ENCODE results near the gene ATP8B4. TPM values are rescaled to one million over a fixed set of nuclear protein-coding genes. Genes with fewer than 3 reads are reported as not detected.

The ATP8B4 gene
- total RNA-seq, 5 donors from 2014 or later (not counting 1 experiment from before 2014, with no cell fraction given), result 0.72 to 2.4 (median 1.3) TPM

DNA sequence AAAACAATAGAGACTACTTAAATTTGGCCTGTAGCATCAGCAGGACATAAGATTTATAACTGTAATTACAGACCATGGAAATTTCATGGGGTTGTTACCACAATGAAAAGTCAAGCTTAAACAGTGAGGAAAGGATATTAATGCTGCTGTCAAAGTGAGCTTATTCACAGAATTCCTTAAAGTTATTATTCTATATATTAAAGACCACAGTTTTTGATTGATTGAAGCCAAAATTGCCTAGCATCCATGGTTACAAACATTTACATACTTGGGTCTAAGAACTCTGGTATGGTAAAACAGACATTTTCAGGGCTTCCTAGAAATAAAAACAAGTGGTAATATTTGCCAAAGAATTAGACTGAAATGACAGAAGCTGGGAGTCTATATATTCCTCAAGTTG lies 248.6 kb downstream of the ATP8B4 start:
- no peak for ATAC-seq (replicated peaks in 1 of 4)
- Mint-ChIP-seq H3K4me3 (no peak overlapping the region), H3K4me1 (no peaks in the 10 kb centered on the region), H3K27me3 (peaks cover 3 to 6% of the 10 kb centered on the region in 2 donors), H3K27ac (no peak overlapping the region), H3K36me3 (no peaks in the 10 kb centered on the region), H3K9me3 (no peaks in the 10 kb centered on the region)
- H3K36me3 ChIP-seq (ENCODE audit: control insufficient read depth in 2 of 2, extremely low read depth in 1 of 2, insufficient read depth in 1 of 2, low read length in 1 of 2), result no peaks in the 10 kb centered on the region
- H3K27me3 ChIP-seq (replicated peaks in 1 of 2; ENCODE audit: control insufficient read depth in 2 of 2, extremely low read depth in 1 of 2, insufficient read depth in 2 of 2, low read length in 1 of 2), result no peaks in the 10 kb centered on the region
- DNase-seq, result no peak
- no peak overlapping the region for H3K4me3 ChIP-seq (ENCODE audit: control insufficient read depth in 1 of 2, extremely low read depth in 1 of 2, low read length in 1 of 2)
- POLR2A ChIA-PET, result interaction anchor here in 1 of 2 donors (0.6 kb wide), 1 partner anchor 426 kb away, joined by 6 read pairs; no protein-coding TSS in a partner anchor
- H3K4me1 ChIP-seq (ENCODE audit: control insufficient read depth in 1 of 2, extremely low read depth in 1 of 2, insufficient read depth in 2 of 2, low read length in 2 of 2), result no peaks in the 10 kb centered on the region
- no peaks in the 10 kb centered on the region for H3K9me3 ChIP-seq
- CTCF ChIA-PET, result no interaction called here
- H3K27ac ChIP-seq (ENCODE audit: low read length), result no peak overlapping the region

DNA sequence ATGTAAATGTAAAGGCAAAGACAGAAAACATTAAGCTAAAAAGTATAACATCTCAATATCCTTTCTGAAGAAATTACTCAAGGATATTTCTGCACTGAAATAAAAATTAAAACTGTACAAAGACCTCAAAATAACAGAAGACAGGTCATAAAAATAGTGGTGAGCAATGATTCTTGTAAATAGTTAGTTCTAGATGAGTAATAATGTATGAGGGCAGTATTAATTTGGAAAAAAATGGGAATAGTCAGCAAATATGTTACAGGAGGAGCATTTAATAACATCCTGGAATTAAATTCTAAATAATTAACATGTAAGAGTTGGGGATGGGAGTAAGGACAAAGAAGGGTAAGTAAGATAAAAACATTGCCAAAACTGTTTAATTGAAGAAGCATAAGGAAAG lies 250.7 kb downstream of the ATP8B4 start:
- ChIA-PET POLR2A (no interaction called here), CTCF (no interaction called here)
- Mint-ChIP-seq H3K27ac (no peak overlapping the region), H3K4me1 (no peaks in the 10 kb centered on the region), H3K4me3 (no peak overlapping the region), H3K27me3 (peaks cover 3 to 6% of the 10 kb centered on the region in 2 donors), H3K9me3 (no peaks in the 10 kb centered on the region), H3K36me3 (no peaks in the 10 kb centered on the region)
- no peaks in the 10 kb centered on the region for H3K9me3 ChIP-seq
- H3K27me3 ChIP-seq (replicated peaks in 1 of 2; ENCODE audit: control insufficient read depth in 2 of 2, extremely low read depth in 1 of 2, insufficient read depth in 2 of 2, low read length in 1 of 2), result no peaks in the 10 kb centered on the region
- H3K36me3 ChIP-seq (ENCODE audit: control insufficient read depth in 2 of 2, extremely low read depth in 1 of 2, insufficient read depth in 1 of 2, low read length in 1 of 2), result no peaks in the 10 kb centered on the region
- H3K4me1 ChIP-seq (ENCODE audit: control insufficient read depth in 1 of 2, extremely low read depth in 1 of 2, insufficient read depth in 2 of 2, low read length in 2 of 2), result no peaks in the 10 kb centered on the region
- DNase-seq, result no peak
- H3K4me3 ChIP-seq (ENCODE audit: control insufficient read depth in 1 of 2, extremely low read depth in 1 of 2, low read length in 1 of 2), result no peak overlapping the region
- no peak for ATAC-seq (replicated peaks in 1 of 4)
- H3K27ac ChIP-seq (ENCODE audit: low read length), result no peak overlapping the region

DNA sequence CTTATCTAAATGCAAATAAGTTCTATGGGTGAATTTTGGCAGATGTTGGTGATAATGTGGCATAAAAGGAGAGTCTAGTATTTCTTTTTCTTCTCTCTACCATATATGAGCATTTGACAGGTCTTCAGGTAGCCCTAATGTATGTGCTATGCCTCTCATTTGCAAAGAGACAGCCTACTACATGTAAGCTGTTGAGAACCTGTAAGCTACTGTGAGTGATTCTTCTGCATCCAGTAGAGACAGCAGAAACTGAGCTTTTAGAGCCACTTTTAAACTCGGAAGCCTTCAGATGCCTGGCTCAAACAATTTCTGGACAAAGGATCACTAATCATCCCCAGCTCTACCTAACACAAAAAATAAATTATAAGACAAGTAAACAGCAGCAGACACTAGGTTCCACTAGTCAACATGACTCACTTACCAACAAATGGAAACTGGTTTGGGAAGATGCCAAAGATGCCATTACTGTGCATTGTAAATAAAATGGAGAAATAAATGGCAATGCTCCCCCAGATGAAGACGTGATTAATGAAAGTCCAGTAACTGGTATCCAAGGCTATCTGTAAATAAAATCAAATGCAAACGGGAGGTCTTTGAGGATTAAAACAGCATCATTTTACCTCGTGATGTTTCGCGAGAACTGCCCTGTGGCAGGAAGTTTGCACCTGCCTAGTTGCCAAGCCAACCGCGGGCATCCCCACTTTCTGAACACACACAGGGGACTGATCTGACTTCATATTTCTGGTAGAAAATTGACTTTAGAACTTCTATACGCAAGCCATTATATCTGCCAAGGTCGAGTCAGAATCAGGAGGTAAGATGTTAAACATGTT lies 252.9 kb downstream of the ATP8B4 start:
- CTCF ChIA-PET, result no interaction called here
- Mint-ChIP-seq H3K9me3 (no peaks in the 10 kb centered on the region), H3K27ac (no peak overlapping the region), H3K36me3 (no peaks in the 10 kb centered on the region), H3K27me3 (peaks cover 3 to 6% of the 10 kb centered on the region in 2 donors), H3K4me1 (no peaks in the 10 kb centered on the region), H3K4me3 (no peak overlapping the region)
- WGBS (ENCODE audit: insufficient coverage), result 91% methylated on average over 3 of the region's 10 CpGs
- Histone ChIP-seq H3K27ac (ENCODE audit: low read length) (no peak overlapping the region), H3K27me3 (replicated peaks in 1 of 2; ENCODE audit: control insufficient read depth in 2 of 2, extremely low read depth in 1 of 2, insufficient read depth in 2 of 2, low read length in 1 of 2) (no peaks in the 10 kb centered on the region), H3K36me3 (ENCODE audit: control insufficient read depth in 2 of 2, extremely low read depth in 1 of 2, insufficient read depth in 1 of 2, low read length in 1 of 2) (no peaks in the 10 kb centered on the region), H3K4me1 (ENCODE audit: control insufficient read depth in 1 of 2, extremely low read depth in 1 of 2, insufficient read depth in 2 of 2, low read length in 2 of 2) (no peaks in the 10 kb centered on the region), H3K4me3 (ENCODE audit: control insufficient read depth in 1 of 2, extremely low read depth in 1 of 2, low read length in 1 of 2) (no peak overlapping the region), H3K9me3 (no peaks in the 10 kb centered on the region)
- ATAC-seq (replicated peaks in 1 of 4), result no peak
- POLR2A ChIA-PET, result no interaction called here
- no peak for DNase-seq

DNA sequence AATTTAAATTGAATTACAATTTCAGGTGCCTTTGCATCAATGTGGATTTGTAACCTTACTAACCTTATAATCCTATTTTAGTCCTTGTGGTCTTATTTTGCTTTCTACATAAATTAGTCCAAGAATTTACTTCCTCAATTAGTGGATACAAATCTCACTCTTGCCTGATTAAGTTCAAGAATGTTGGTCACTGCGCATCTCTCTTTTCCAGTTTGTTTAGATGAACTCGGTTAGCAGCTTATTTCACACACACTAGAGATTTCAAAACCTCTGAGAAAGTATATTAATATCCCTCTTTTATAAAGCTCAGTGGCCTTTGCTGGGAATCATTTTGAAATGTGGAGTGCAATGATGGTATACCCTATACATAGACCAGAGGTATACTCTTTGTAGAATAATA lies 254.8 kb downstream of the ATP8B4 start:
- no peak overlapping the region for H3K27ac Mint-ChIP-seq
- peaks cover 3 to 6% of the 10 kb centered on the region in 2 donors for H3K27me3 Mint-ChIP-seq
- H3K4me1 Mint-ChIP-seq, result no peaks in the 10 kb centered on the region
- H3K9me3 ChIP-seq, result no peaks in the 10 kb centered on the region
- ChIA-PET CTCF (no interaction called here), POLR2A (no interaction called here)
- WGBS (ENCODE audit: insufficient coverage), result no CpG with 5 or more reads among the region's 2 CpGs
- no peaks in the 10 kb centered on the region for H3K36me3 Mint-ChIP-seq
- H3K4me1 ChIP-seq (ENCODE audit: control insufficient read depth in 1 of 2, extremely low read depth in 1 of 2, insufficient read depth in 2 of 2, low read length in 2 of 2), result no peaks in the 10 kb centered on the region
- H3K4me3 ChIP-seq (ENCODE audit: control insufficient read depth in 1 of 2, extremely low read depth in 1 of 2, low read length in 1 of 2), result no peak overlapping the region
- H3K27ac ChIP-seq (ENCODE audit: low read length), result no peak overlapping the region
- DNase-seq (no peak), ATAC-seq (replicated peaks in 1 of 4) (no peak)
- no peaks in the 10 kb centered on the region for H3K36me3 ChIP-seq (ENCODE audit: control insufficient read depth in 2 of 2, extremely low read depth in 1 of 2, insufficient read depth in 1 of 2, low read length in 1 of 2)
- no peaks in the 10 kb centered on the region for H3K27me3 ChIP-seq (replicated peaks in 1 of 2; ENCODE audit: control insufficient read depth in 2 of 2, extremely low read depth in 1 of 2, insufficient read depth in 2 of 2, low read length in 1 of 2)
- no peak overlapping the region for H3K4me3 Mint-ChIP-seq
- no peaks in the 10 kb centered on the region for H3K9me3 Mint-ChIP-seq

DNA sequence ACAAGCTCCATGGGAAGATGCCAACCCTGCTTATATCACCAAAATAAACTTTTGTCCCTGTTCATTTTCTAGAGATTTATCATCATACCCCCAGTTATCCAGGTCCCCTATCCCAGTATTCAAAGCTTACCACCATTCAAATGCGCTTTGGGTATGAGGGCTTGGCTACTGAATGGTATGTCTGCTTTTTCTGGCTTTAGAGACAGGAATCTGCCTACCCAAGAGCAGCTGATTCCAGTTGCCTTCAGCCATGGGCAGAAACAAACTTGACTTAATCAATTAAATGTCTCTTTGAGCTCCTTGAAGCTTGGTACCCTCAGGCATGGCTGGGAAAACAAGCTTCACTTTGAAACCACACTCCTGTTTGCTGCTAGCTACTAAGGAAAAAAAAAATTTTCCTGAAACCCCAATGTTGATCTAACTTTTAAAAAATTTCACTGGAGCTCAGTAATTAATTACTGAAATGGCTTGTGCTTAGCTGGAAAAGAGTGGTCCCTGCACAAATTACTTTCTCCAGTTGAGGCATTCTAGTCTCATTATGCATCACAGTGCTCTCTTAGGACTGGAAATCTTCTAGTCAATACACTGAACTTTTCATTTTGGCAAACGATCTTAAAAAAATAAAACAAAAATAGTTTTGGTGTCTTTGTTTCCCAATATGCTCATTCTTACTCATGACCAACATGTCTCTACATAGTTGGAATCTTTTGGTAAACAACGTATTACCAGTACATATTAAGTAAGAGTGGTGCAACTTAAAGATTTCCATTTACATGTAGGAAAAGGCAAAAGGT lies 255.4 kb downstream of the ATP8B4 start:
- Mint-ChIP-seq H3K27me3 (peaks cover 3 to 6% of the 10 kb centered on the region in 2 donors), H3K36me3 (no peaks in the 10 kb centered on the region), H3K4me3 (no peak overlapping the region), H3K9me3 (no peaks in the 10 kb centered on the region), H3K4me1 (no peaks in the 10 kb centered on the region), H3K27ac (no peak overlapping the region)
- Histone ChIP-seq H3K4me3 (ENCODE audit: control insufficient read depth in 1 of 2, extremely low read depth in 1 of 2, low read length in 1 of 2) (no peak overlapping the region), H3K4me1 (ENCODE audit: control insufficient read depth in 1 of 2, extremely low read depth in 1 of 2, insufficient read depth in 2 of 2, low read length in 2 of 2) (no peaks in the 10 kb centered on the region), H3K27me3 (replicated peaks in 1 of 2; ENCODE audit: control insufficient read depth in 2 of 2, extremely low read depth in 1 of 2, insufficient read depth in 2 of 2, low read length in 1 of 2) (no peaks in the 10 kb centered on the region), H3K9me3 (no peaks in the 10 kb centered on the region), H3K27ac (ENCODE audit: low read length) (no peak overlapping the region), H3K36me3 (ENCODE audit: control insufficient read depth in 2 of 2, extremely low read depth in 1 of 2, insufficient read depth in 1 of 2, low read length in 1 of 2) (no peaks in the 10 kb centered on the region)
- CTCF ChIA-PET, result no interaction called here
- POLR2A ChIA-PET, result interaction anchor here in 1 of 2 donors (0.5 kb wide), 1 partner anchor 606 kb away, joined by 3 read pairs; no protein-coding TSS in a partner anchor
- DNase-seq (no peak), ATAC-seq (replicated peaks in 1 of 4) (no peak)
- no CpG with 5 or more reads among the region's 3 CpGs for WGBS (ENCODE audit: insufficient coverage)

DNA sequence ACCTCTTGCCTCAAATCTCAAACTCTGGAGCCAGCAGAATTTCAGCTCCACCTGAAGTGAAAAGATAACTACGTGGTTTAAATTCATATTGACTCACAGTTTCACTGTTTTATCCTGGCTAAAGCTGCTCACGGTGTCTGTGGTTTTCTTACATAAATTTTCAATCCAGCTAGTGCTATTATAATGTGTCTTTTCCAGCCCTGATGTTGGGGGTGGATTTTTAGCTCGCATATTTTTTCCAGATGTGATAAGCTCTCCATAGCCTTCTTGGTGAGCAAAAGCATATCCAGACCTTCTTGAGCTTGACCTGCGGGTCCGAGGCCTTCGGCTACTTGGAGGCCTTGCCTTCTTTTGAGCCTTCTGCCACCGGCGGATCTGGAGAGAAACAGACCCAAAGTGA lies 258.9 kb downstream of the ATP8B4 start:
- DNase-seq (no peak), ATAC-seq (replicated peaks in 1 of 4) (no peak)
- WGBS (ENCODE audit: insufficient coverage), result 90% methylated on average over 2 of the region's 8 CpGs
- Histone ChIP-seq H3K9me3 (no peaks in the 10 kb centered on the region), H3K27me3 (replicated peaks in 1 of 2; ENCODE audit: control insufficient read depth in 2 of 2, extremely low read depth in 1 of 2, insufficient read depth in 2 of 2, low read length in 1 of 2) (no peaks in the 10 kb centered on the region), H3K4me3 (ENCODE audit: control insufficient read depth in 1 of 2, extremely low read depth in 1 of 2, low read length in 1 of 2) (no peak overlapping the region), H3K36me3 (ENCODE audit: control insufficient read depth in 2 of 2, extremely low read depth in 1 of 2, insufficient read depth in 1 of 2, low read length in 1 of 2) (no peaks in the 10 kb centered on the region), H3K4me1 (ENCODE audit: control insufficient read depth in 1 of 2, extremely low read depth in 1 of 2, insufficient read depth in 2 of 2, low read length in 2 of 2) (no peaks in the 10 kb centered on the region), H3K27ac (ENCODE audit: low read length) (no peak overlapping the region)
- Mint-ChIP-seq H3K27me3 (peaks cover 0 to 8% of the 10 kb centered on the region in 2 donors), H3K27ac (no peak overlapping the region), H3K4me3 (no peak overlapping the region), H3K36me3 (no peaks in the 10 kb centered on the region), H3K4me1 (no peaks in the 10 kb centered on the region), H3K9me3 (no peaks in the 10 kb centered on the region)
- CTCF ChIA-PET, result no interaction called here
- POLR2A ChIA-PET, result no interaction called here

Measured in T-cell (primary cell).